HepG2 (cell line): ENCODE data around the gene STC2. TPM values are rescaled to one million over a fixed set of nuclear protein-coding genes. Genes with fewer than 3 reads are reported as not detected.

Experiments used
- BRCA1 ChIP-seq: sonication (generic); formaldehyde crosslinking; IDR thresholded peaks from 2 replicates; pipeline ENCODE4 v1.4.0; 2020; ENCODE audit warnings: missing genetic modification reagents
- CHD4 ChIP-seq: fragments of 200-600 bp; sonication (generic); IDR thresholded peaks from 2 replicates; pipeline ENCODE4 v1.7.0; 2017; ENCODE audit warnings: mild to moderate bottlenecking, low read length, borderline replicate concordance
- CSRNP1 ChIP-seq: sonication (generic); formaldehyde crosslinking; IDR thresholded peaks from 2 replicates; pipeline ENCODE4 v1.8.1; 2023; ENCODE audit warnings: mild to moderate bottlenecking, missing genetic modification reagents
- FIP1L1 ChIP-seq: fragments of 200-400 bp; formaldehyde crosslinking; IDR thresholded peaks from 2 replicates; pipeline ENCODE4 v1.6.1; 2018; ENCODE audit warnings: low read depth, mild to moderate bottlenecking, low read length, moderate library complexity, borderline replicate concordance; ENCODE audit not compliant: insufficient read depth
- GABPA ChIP-seq, 2 experiments: IDR thresholded peaks; 2 replicates each; pipeline ENCODE4 v1.6.1; 2011 to 2016; ENCODE audit warnings: low read depth in 2 of 2, low read length in 1 of 2, missing biosample characterization in 1 of 2, missing genetic modification characterization in 1 of 2
- HNF1B ChIP-seq: sonication (generic); formaldehyde crosslinking; IDR thresholded peaks from 2 replicates; pipeline ENCODE4 v1.5.1; 2020; ENCODE audit warnings: mild to moderate bottlenecking, moderate library complexity, missing genetic modification reagents
- HNRNPLL ChIP-seq: fragments of 200-400 bp; formaldehyde crosslinking; IDR thresholded peaks from 2 replicates; pipeline ENCODE4 v1.6.1; 2017; ENCODE audit warnings: mild to moderate bottlenecking, low read depth, low read length; ENCODE audit not compliant: poor library complexity, severe bottlenecking
- KAT7 ChIP-seq: IDR thresholded peaks from 2 replicates; pipeline ENCODE4 v1.6.1; 2018; ENCODE audit warnings: borderline replicate concordance, missing compliant biosample characterization
- KMT2B ChIP-seq: IDR thresholded peaks from 2 replicates; pipeline ENCODE4 v1.6.1; 2016; ENCODE audit warnings: missing genetic modification reagents, missing compliant biosample characterization
- MEIS1 ChIP-seq: sonication (generic); formaldehyde crosslinking; IDR thresholded peaks from 2 replicates; pipeline ENCODE4 v1.9.0; 2021; ENCODE audit warnings: mild to moderate bottlenecking, missing genetic modification reagents, moderate library complexity, borderline replicate concordance
- MYNN ChIP-seq: sonication (generic); formaldehyde crosslinking; IDR thresholded peaks from 2 replicates; pipeline ENCODE4 v1.4.0; 2020; ENCODE audit warnings: mild to moderate bottlenecking, low read depth, missing genetic modification reagents
- NCOA2 ChIP-seq: sonication (generic); formaldehyde crosslinking; IDR thresholded peaks from 2 replicates; pipeline ENCODE4 v1.8.0; 2022; ENCODE audit warnings: inconsistent platforms
- ONECUT2 ChIP-seq: sonication (generic); formaldehyde crosslinking; IDR thresholded peaks from 2 replicates; pipeline ENCODE4 v1.4.0; 2020; ENCODE audit warnings: missing genetic modification reagents
- RBFOX2 ChIP-seq: fragments of 200-400 bp; formaldehyde crosslinking; IDR thresholded peaks from 2 replicates; pipeline ENCODE4 v1.6.1; 2017; ENCODE audit warnings: low read depth, mild to moderate bottlenecking, low read length
- TARDBP ChIP-seq: sonication (generic); formaldehyde crosslinking; IDR thresholded peaks from 2 replicates; pipeline ENCODE4 v1.8.0; 2022; ENCODE audit warnings: mild to moderate bottlenecking, missing genetic modification reagents
- TEAD3 ChIP-seq: optimal IDR thresholded peaks from 2 replicates; pipeline ENCODE3; 2016; ENCODE audit warnings: borderline replicate concordance
- THAP9 ChIP-seq: sonication (generic); formaldehyde crosslinking; IDR thresholded peaks from 2 replicates; pipeline ENCODE4; 2020; ENCODE audit warnings: missing genetic modification reagents, mild to moderate bottlenecking, borderline replicate concordance
- ZNF598 ChIP-seq: sonication (generic); formaldehyde crosslinking; IDR thresholded peaks from 2 replicates; pipeline ENCODE4 v1.5.1; 2020; ENCODE audit warnings: mild to moderate bottlenecking, missing genetic modification reagents, borderline replicate concordance
- polyA plus RNA-seq, 8 experiments: library from polyadenylated mRNA; depleted of rRNA in 3 of 8; stranded (reverse) in 7 of 8; unstranded in 1 of 8; fragments of >200 nt; fragmentation: Illumina TruSeq in 4 of 8; extraction: Trizol in 4 of 8; gene quantifications; 2 replicates each; pipeline versions ENCODE4 v1.2.1 to v1.2.3, GENCODE V29; 2011 to 2016; ENCODE audit warnings: low read depth in 4 of 8, missing spikeins in 1 of 8, mixed read lengths in 1 of 8; ENCODE audit not compliant: insufficient read depth in 1 of 8
- total RNA-seq, 5 experiments: library from RNA; depleted of rRNA; stranded (reverse); fragments of >200 nt; fragmentation: Illumina TruSeq; extraction: Trizol; gene quantifications; 2 replicates each; pipeline ENCODE4 v1.2.3, GENCODE V29; 2016; ENCODE audit warnings: low read depth in 1 of 5
- TF ChIP-seq, protein P1 (sequence below): IDR thresholded peaks from 2 replicates; pipeline ENCODE4 v1.6.1; 2018; ENCODE audit warnings: missing genetic modification reagents, mild to moderate bottlenecking, missing compliant biosample characterization

The STC2 gene
- total and polyA plus RNA-seq, 2 of the 13 experiments (the other 11 are each of a cell fraction or from before 2014, with no cell fraction given): 27.1 to 69.2 TPM

GRCh38 chr5:173296737-173297676 is 31.2 kb downstream of the STC2 start (continued):
- TF ChIP-seq HNF1B (CRISPR knock-in tag): 0 out of 2 replicates have a peak, but pooled peaks have one; percentile 17
- TF ChIP-seq MEIS1 (CRISPR knock-in tag): no peak
- no peak for TF ChIP-seq CSRNP1 (CRISPR knock-in tag)
- peak; percentile 18; the same call in 1 of the 2 replicates for TF ChIP-seq NCOA2 (CRISPR knock-in tag)
- TF ChIP-seq KMT2B (CRISPR knock-in tag): no peak
- TF ChIP-seq ONECUT2: no peak
- no peak for TF ChIP-seq BRCA1 (CRISPR knock-in tag)
- TF ChIP-seq ZNF598 (CRISPR knock-in tag): no peak
- TF ChIP-seq RBFOX2: peak; percentile 53; the same call in 1 of the 2 replicates
- TF ChIP-seq THAP9 (CRISPR knock-in tag): no peak
- TF ChIP-seq TEAD3 (CRISPR knock-in tag): no peak
- 0 out of 2 replicates have a peak, but pooled peaks have one; percentile 6 for TF ChIP-seq TARDBP
- no peak for TF ChIP-seq KAT7 (CRISPR knock-in tag)
- no peak for TF ChIP-seq MYNN
- no peak for TF ChIP-seq FIP1L1
- peak; percentile 26 for TF ChIP-seq HNRNPLL
- TF ChIP-seq CHD4: no peak; the same call in 1 of the 2 replicates
- TF ChIP-seq, protein P1, sequence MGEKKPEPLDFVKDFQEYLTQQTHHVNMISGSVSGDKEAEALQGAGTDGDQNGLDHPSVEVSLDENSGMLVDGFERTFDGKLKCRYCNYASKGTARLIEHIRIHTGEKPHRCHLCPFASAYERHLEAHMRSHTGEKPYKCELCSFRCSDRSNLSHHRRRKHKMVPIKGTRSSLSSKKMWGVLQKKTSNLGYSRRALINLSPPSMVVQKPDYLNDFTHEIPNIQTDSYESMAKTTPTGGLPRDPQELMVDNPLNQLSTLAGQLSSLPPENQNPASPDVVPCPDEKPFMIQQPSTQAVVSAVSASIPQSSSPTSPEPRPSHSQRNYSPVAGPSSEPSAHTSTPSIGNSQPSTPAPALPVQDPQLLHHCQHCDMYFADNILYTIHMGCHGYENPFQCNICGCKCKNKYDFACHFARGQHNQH (CRISPR knock-in tag): 0 out of 2 replicates have a peak, but pooled peaks have one; percentile 20
- TF ChIP-seq GABPA (IDR thresholded peaks at IDR 0.05; ENCODE audit: low read depth, low read length): no peak
- TF ChIP-seq GABPA (CRISPR knock-in tag; IDR thresholded peaks at IDR 0.05; ENCODE audit: low read depth): no peak
